Measurements from ENCODE around the gene IL4R. TPM values are rescaled to one million over a fixed set of nuclear protein-coding genes. Genes with fewer than 3 reads are reported as not detected.

The IL4R gene
- total RNA-seq, 2 experiments from 2014 or later = 73.1 to 82.8 TPM

DNA sequence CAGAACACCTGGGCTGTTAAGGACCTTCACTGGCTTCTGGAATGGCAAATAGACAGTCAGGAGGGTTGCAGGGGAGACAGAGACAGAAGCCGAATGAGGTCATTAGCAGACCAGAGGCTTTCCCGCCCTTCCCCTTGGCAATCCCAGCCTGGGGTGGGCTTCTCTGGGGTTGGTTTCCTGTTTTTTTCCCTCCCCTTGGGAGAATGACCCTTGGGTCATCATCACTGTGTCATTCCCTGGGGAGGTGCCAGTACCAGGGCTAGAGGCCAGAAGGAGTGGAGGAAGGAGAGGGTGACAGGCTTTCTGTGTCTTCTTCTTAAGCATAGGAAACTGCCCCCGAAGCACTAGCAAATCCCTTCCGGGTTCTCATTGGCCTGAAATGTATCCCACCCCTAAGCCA lies 45.3 kb downstream of the IL4R start:
- no peak for DNase-seq (ENCODE audit: low spot score)
- BruUV-seq (replicated peaks) = no TSS peak
- no peak for TF ChIP-seq EZH2phosphoT487 (IDR thresholded peaks at IDR 0.05; ENCODE audit: borderline replicate concordance, low read depth, low read length)
- TF ChIP-seq, protein P1, sequence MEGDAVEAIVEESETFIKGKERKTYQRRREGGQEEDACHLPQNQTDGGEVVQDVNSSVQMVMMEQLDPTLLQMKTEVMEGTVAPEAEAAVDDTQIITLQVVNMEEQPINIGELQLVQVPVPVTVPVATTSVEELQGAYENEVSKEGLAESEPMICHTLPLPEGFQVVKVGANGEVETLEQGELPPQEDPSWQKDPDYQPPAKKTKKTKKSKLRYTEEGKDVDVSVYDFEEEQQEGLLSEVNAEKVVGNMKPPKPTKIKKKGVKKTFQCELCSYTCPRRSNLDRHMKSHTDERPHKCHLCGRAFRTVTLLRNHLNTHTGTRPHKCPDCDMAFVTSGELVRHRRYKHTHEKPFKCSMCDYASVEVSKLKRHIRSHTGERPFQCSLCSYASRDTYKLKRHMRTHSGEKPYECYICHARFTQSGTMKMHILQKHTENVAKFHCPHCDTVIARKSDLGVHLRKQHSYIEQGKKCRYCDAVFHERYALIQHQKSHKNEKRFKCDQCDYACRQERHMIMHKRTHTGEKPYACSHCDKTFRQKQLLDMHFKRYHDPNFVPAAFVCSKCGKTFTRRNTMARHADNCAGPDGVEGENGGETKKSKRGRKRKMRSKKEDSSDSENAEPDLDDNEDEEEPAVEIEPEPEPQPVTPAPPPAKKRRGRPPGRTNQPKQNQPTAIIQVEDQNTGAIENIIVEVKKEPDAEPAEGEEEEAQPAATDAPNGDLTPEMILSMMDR (conservative IDR thresholded peaks at IDR 0.05; ENCODE audit: low read length) = no peak
- intact Hi-C loops (cut with micrococcal nuclease; ENCODE audit: unreplicated experiment) = no loop called here
- no peaks in the 10 kb centered on the region for H4K20me1 ChIP-seq (ENCODE audit: insufficient read depth, low read length)
- H3K36me3 ChIP-seq (ENCODE audit: insufficient read depth, low read length) = peaks cover 70% of the 10 kb centered on the region
- H3K9me3 ChIP-seq (ENCODE audit: low read length) = 0 out of 2 replicates have a peak, but pooled peaks cover 6% of the 10 kb centered on the region
- H3K9me2 ChIP-seq (ENCODE audit: insufficient read depth, low read length) = no peaks in the 10 kb centered on the region
- no peak overlapping the region for H3K4me2 ChIP-seq (ENCODE audit: low read length)
- H3K27ac ChIP-seq (ENCODE audit: low read depth, low read length, poor library complexity, severe bottlenecking) = no peak overlapping the region
- H2AFZ ChIP-seq (ENCODE audit: low read length) = no peak overlapping the region
- ChIA-PET POLR2A (interaction anchor here (0.8 kb wide), 1 partner anchor 131 kb away, joined by 4 read pairs; no protein-coding TSS in a partner anchor), CTCF (ENCODE audit: unreplicated experiment) (interaction anchor here (0.6 kb wide), 1 partner anchor 121 kb away, joined by 5 read pairs; no protein-coding TSS in a partner anchor)
- no peak overlapping the region for H3K4me3 ChIP-seq (ENCODE audit: low read depth, low read length, poor library complexity, severe bottlenecking)
- H3K79me2 ChIP-seq (ENCODE audit: insufficient read depth, low read depth, low read length) = no peaks in the 10 kb centered on the region
- no peaks in the 10 kb centered on the region for H3K4me1 ChIP-seq (ENCODE audit: insufficient read depth, low read length, poor library complexity, severe bottlenecking)

DNA sequence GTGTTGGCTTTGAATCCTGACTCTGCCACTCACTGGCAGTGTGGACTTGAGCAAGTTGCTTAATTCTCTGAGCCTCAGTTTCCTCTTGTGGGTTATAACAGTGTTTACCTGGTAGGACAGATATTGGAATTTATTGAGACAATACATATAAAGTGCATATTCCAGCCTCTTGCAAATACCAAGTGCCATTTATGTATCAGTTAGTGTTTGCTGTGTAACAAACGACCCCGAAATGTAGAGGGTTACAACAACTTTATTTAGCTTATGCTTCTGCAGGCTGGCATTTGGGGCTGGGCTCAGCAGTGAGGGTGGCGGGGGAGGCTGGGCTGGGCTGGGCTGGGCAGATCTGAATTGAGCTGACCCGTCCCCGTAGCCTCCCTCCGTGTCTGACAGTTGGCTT lies 45.8 kb downstream of the IL4R start:
- Histone ChIP-seq H3K9me3 (ENCODE audit: low read length) (0 out of 2 replicates have a peak, but pooled peaks cover 6% of the 10 kb centered on the region), H3K4me2 (ENCODE audit: low read length) (no peak overlapping the region), H3K9me2 (ENCODE audit: insufficient read depth, low read length) (no peaks in the 10 kb centered on the region), H3K36me3 (ENCODE audit: insufficient read depth, low read length) (peaks cover 68% of the 10 kb centered on the region), H3K4me1 (ENCODE audit: insufficient read depth, low read length, poor library complexity, severe bottlenecking) (no peaks in the 10 kb centered on the region), H3K79me2 (ENCODE audit: insufficient read depth, low read depth, low read length) (no peaks in the 10 kb centered on the region), H3K27ac (ENCODE audit: low read depth, low read length, poor library complexity, severe bottlenecking) (no peak overlapping the region), H4K20me1 (ENCODE audit: insufficient read depth, low read length) (no peaks in the 10 kb centered on the region), H3K4me3 (ENCODE audit: low read depth, low read length, poor library complexity, severe bottlenecking) (no peak overlapping the region), H2AFZ (ENCODE audit: low read length) (no peak overlapping the region)
- intact Hi-C loops (cut with micrococcal nuclease; ENCODE audit: unreplicated experiment) = no loop called here
- no peak for DNase-seq (ENCODE audit: low spot score)
- no peak for TF ChIP-seq EZH2phosphoT487 (IDR thresholded peaks at IDR 0.05; ENCODE audit: borderline replicate concordance, low read depth, low read length)
- TF ChIP-seq, protein P1 (conservative IDR thresholded peaks at IDR 0.05; ENCODE audit: low read length) = no peak
- no TSS peak for BruUV-seq (replicated peaks)
- POLR2A ChIA-PET = interaction anchor here (0.8 kb wide), 1 partner anchor 131 kb away, joined by 4 read pairs; no protein-coding TSS in a partner anchor
- CTCF ChIA-PET (ENCODE audit: unreplicated experiment) = interaction anchor here (0.6 kb wide), 1 partner anchor 122 kb away, joined by 5 read pairs; no protein-coding TSS in a partner anchor

DNA sequence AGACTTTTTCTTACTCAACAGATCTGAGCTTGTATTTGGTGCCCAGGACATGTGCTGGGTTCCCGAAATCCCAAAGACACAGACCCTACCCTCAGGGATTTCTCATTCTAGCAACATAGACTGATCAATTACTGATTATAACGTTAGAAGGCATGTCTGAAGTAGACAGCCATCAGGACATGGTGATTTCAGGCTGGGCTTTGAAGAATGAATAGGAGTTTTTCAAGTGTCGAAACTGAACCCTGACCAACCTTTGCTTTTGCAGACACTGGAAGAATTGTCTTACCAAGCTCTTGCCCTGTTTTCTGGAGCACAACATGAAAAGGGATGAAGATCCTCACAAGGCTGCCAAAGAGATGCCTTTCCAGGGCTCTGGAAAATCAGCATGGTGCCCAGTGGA lies 48.2 kb downstream of the IL4R start:
- Histone ChIP-seq H3K4me2 (ENCODE audit: low read length) (no peak overlapping the region), H3K4me3 (ENCODE audit: low read depth, low read length, poor library complexity, severe bottlenecking) (no peak overlapping the region), H3K36me3 (ENCODE audit: insufficient read depth, low read length) (peaks cover 47% of the 10 kb centered on the region), H3K27ac (ENCODE audit: low read depth, low read length, poor library complexity, severe bottlenecking) (no peak overlapping the region), H4K20me1 (ENCODE audit: insufficient read depth, low read length) (no peaks in the 10 kb centered on the region), H3K9me2 (ENCODE audit: insufficient read depth, low read length) (no peaks in the 10 kb centered on the region), H3K79me2 (ENCODE audit: insufficient read depth, low read depth, low read length) (no peaks in the 10 kb centered on the region), H3K4me1 (ENCODE audit: insufficient read depth, low read length, poor library complexity, severe bottlenecking) (peaks cover 4% of the 10 kb centered on the region), H2AFZ (ENCODE audit: low read length) (no peak overlapping the region), H3K9me3 (ENCODE audit: low read length) (0 out of 2 replicates have a peak, but pooled peaks cover 6% of the 10 kb centered on the region)
- no TSS peak for BruUV-seq (replicated peaks)
- intact Hi-C loops (cut with micrococcal nuclease; ENCODE audit: unreplicated experiment) = no loop called here
- TF ChIP-seq, protein P1 (conservative IDR thresholded peaks at IDR 0.05; ENCODE audit: low read length) = no peak
- TF ChIP-seq EZH2phosphoT487 (IDR thresholded peaks at IDR 0.05; ENCODE audit: borderline replicate concordance, low read depth, low read length) = no peak
- ChIA-PET CTCF (ENCODE audit: unreplicated experiment) (no interaction called here), POLR2A (no interaction called here)
- no peak for DNase-seq (ENCODE audit: low spot score)

Measured in OCI-LY7 (cell line).